Suprapubic skin (tissue), 4 donors: ENCODE results near the gene CAPN7.

Experiments used
- CTCF ChIP-seq, 2 donors: fragments of 200-600 bp in 1 of 2; fragments of 450-650 bp in 1 of 2; sonication (generic) in 1 of 2; IDR thresholded peaks; one replicate each; pipeline ENCODE4 v1.5.1; 2016 to 2019; ENCODE audit warnings: antibody characterized with exemption in 2 of 2, mild to moderate bottlenecking in 1 of 2, moderate library complexity in 1 of 2
- EP300 ChIP-seq: sonication (generic); formaldehyde crosslinking; IDR thresholded peaks from one replicate; pipeline ENCODE4 v1.6.1; 2017; ENCODE audit warnings: antibody characterized with exemption
- POLR2A ChIP-seq, 2 donors: fragments of 450-650 bp; IDR thresholded peaks; one replicate each; pipeline ENCODE4 v1.6.1; 2017; ENCODE audit warnings: antibody characterized with exemption in 2 of 2, mild to moderate bottlenecking in 2 of 2, moderate library complexity in 2 of 2
- POLR2AphosphoS5 ChIP-seq, 3 donors: sonication (generic); formaldehyde crosslinking; IDR thresholded peaks; one replicate each; pipeline ENCODE4 v1.6.1; 2017; ENCODE audit warnings: antibody characterized with exemption in 3 of 3

- TF ChIP-seq POLR2A (IDR thresholded peaks at IDR 0.05) (no peak), POLR2AphosphoS5 (IDR thresholded peaks at IDR 0.05) (no peak), CTCF (IDR thresholded peaks at IDR 0.05) (no peak), EP300 (no peak)
Measured at GRCh38 chr3:15256861-15257341, 50.9 kb downstream of the CAPN7 start.
